Measurements from ENCODE around the gene SNAP25.

Gene SNAP25

GRCh38 chr20:10218536-10219451 lies at the start of gene SNAP25:
TSS of gene SNAP25 (plus strand) at chr20:10218830. CDS start at chr20:10275492, 56,662 bp downstream.
- peak; percentile 94 for DNase-seq (ENCODE audit: low read depth)

- DNase-seq (ENCODE audit: low read depth) = no peak
Measured at GRCh38 chr20:10169752-10170151, 48.9 kb upstream of the SNAP25 start.

- no peak for DNase-seq (ENCODE audit: low read depth)
Measured at GRCh38 chr20:10170261-10170660, 48.4 kb upstream of the SNAP25 start.

- DNase-seq (ENCODE audit: low read depth) = peak; percentile 78
Measured at GRCh38 chr20:10171864-10172751, 46.5 kb upstream of the SNAP25 start.

- no peak for DNase-seq (ENCODE audit: low read depth)
Measured at GRCh38 chr20:10172998-10173655, 45.5 kb upstream of the SNAP25 start.

- DNase-seq (ENCODE audit: low read depth) = no peak
Measured at GRCh38 chr20:10174400-10174799, 44.2 kb upstream of the SNAP25 start.

GRCh38 chr20:10177326-10177725 lies 41.3 kb upstream of the SNAP25 start:
- no peak for DNase-seq (ENCODE audit: low read depth)

GRCh38 chr20:10178091-10178490 lies 40.5 kb upstream of the SNAP25 start:
- no peak for DNase-seq (ENCODE audit: low read depth)

- no peak for DNase-seq (ENCODE audit: low read depth)
Measured at GRCh38 chr20:10178727-10179313, 39.8 kb upstream of the SNAP25 start.

GRCh38 chr20:10179574-10180298 lies 38.9 kb upstream of the SNAP25 start:
- peak; percentile 42 for DNase-seq (ENCODE audit: low read depth)

- no peak for DNase-seq (ENCODE audit: low read depth)
Measured at GRCh38 chr20:10180651-10181235, 37.9 kb upstream of the SNAP25 start.

- DNase-seq (ENCODE audit: low read depth) = no peak
Measured at GRCh38 chr20:10185741-10186558, 32.7 kb upstream of the SNAP25 start.

GRCh38 chr20:10190456-10190855 lies 28.2 kb upstream of the SNAP25 start:
- no peak for DNase-seq (ENCODE audit: low read depth)

GRCh38 chr20:10192171-10192570 lies 26.5 kb upstream of the SNAP25 start:
- DNase-seq (ENCODE audit: low read depth) = no peak

- DNase-seq (ENCODE audit: low read depth) = no peak
Measured at GRCh38 chr20:10194166-10194565, 24.5 kb upstream of the SNAP25 start.

- no peak for DNase-seq (ENCODE audit: low read depth)
Measured at GRCh38 chr20:10200330-10200729, 18.3 kb upstream of the SNAP25 start.

GRCh38 chr20:10201321-10201870 lies 17.2 kb upstream of the SNAP25 start:
- DNase-seq (ENCODE audit: low read depth) = peak; percentile 10

- DNase-seq (ENCODE audit: low read depth) = peak; percentile 14
Measured at GRCh38 chr20:10209091-10209490, 9.5 kb upstream of the SNAP25 start.

- no peak for DNase-seq (ENCODE audit: low read depth)
Measured at GRCh38 chr20:10213526-10213925, 5.1 kb upstream of the SNAP25 start.
